Measurements from ENCODE around the gene NFIX. TPM values are rescaled to one million over a fixed set of nuclear protein-coding genes. Genes with fewer than 3 reads are reported as not detected.

The NFIX gene
- total and polyA plus RNA-seq, 7 donors, result 22.2 to 347 (median 220) TPM

- no peak overlapping the region for H3K27ac ChIP-seq
- intact Hi-C loops (cut with DNase I), result no loop called here
- H3K36me3 ChIP-seq (ENCODE audit: insufficient read depth in 1 of 2, low read depth in 1 of 2), result peaks cover 0 to 7% of the 10 kb centered on the region in 2 donors
- H3K27me3 ChIP-seq (ENCODE audit: insufficient read depth in 3 of 3, low read length in 2 of 3), result no peaks in the 10 kb centered on the region
- H3K4me3 ChIP-seq, result no peak overlapping the region
- DNase-seq (no peak), ATAC-seq (no peak)
- TF ChIP-seq, protein P1, sequence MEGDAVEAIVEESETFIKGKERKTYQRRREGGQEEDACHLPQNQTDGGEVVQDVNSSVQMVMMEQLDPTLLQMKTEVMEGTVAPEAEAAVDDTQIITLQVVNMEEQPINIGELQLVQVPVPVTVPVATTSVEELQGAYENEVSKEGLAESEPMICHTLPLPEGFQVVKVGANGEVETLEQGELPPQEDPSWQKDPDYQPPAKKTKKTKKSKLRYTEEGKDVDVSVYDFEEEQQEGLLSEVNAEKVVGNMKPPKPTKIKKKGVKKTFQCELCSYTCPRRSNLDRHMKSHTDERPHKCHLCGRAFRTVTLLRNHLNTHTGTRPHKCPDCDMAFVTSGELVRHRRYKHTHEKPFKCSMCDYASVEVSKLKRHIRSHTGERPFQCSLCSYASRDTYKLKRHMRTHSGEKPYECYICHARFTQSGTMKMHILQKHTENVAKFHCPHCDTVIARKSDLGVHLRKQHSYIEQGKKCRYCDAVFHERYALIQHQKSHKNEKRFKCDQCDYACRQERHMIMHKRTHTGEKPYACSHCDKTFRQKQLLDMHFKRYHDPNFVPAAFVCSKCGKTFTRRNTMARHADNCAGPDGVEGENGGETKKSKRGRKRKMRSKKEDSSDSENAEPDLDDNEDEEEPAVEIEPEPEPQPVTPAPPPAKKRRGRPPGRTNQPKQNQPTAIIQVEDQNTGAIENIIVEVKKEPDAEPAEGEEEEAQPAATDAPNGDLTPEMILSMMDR (IDR thresholded peaks at IDR 0.05), result no peak
- H3K4me1 ChIP-seq, result peaks cover 13% of the 10 kb centered on the region
- no peaks in the 10 kb centered on the region for H3K9me3 ChIP-seq
- WGBS, 3 donors, result 87 to 92% (median 89%) methylated on average over 20 of the region's 20 CpGs
Observed at GRCh38 chr19:13122980-13123957, 128.0 kb downstream of the NFIX start.

GRCh38 chr19:13127051-13127450 lies 131.8 kb downstream of the NFIX start:
- ATAC-seq (no peak), DNase-seq (no peak)
- Histone ChIP-seq H3K36me3 (ENCODE audit: insufficient read depth in 1 of 2, low read depth in 1 of 2) (peaks cover 0 to 7% of the 10 kb centered on the region in 2 donors), H3K27ac (no peak overlapping the region), H3K4me1 (no peaks in the 10 kb centered on the region), H3K9me3 (no peaks in the 10 kb centered on the region), H3K27me3 (ENCODE audit: insufficient read depth in 3 of 3, low read length in 2 of 3) (no peaks in the 10 kb centered on the region), H3K4me3 (no peak overlapping the region)
- WGBS, 3 donors, result 76 to 91% (median 82%) methylated on average over 8 to 9 of the region's 9 CpGs
- TF ChIP-seq, protein P1 (IDR thresholded peaks at IDR 0.05), result no peak
- intact Hi-C loops (cut with DNase I), result no loop called here

- DNase-seq (no peak), ATAC-seq (no peak)
- TF ChIP-seq, protein P1 (IDR thresholded peaks at IDR 0.05), result no peak
- 80 to 91% (median 83%) methylated on average over 6 of the region's 6 CpGs for WGBS, 3 donors
- H3K4me3 ChIP-seq, result no peak overlapping the region
- H3K36me3 ChIP-seq (ENCODE audit: insufficient read depth in 1 of 2, low read depth in 1 of 2), result peaks cover 0 to 7% of the 10 kb centered on the region in 2 donors
- H3K9me3 ChIP-seq, result no peaks in the 10 kb centered on the region
- no peak overlapping the region for H3K27ac ChIP-seq
- no peaks in the 10 kb centered on the region for H3K27me3 ChIP-seq (ENCODE audit: insufficient read depth in 3 of 3, low read length in 2 of 3)
- no peaks in the 10 kb centered on the region for H3K4me1 ChIP-seq
- intact Hi-C loops (cut with DNase I), result no loop called here
Observed at GRCh38 chr19:13127811-13128575, 132.7 kb downstream of the NFIX start.

DNA sequence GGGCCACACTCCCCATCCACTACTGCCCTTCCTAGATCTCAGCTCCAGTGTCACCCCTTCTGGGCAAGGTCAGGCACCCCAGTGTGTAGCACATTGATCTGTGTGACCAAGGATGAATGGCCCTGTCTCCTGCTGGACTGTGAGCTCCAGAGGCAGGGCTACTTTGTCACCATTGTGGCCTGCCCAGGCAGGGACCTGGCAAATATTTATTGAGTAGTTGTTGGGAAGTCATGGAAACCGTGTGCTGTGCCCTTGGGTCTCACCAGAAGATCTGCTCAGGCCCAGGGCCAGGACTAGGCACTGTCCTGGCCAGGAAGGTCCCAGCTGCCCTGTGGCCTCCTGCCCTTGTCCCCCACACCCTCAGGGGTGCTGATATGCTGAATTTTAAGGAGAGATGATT lies 133.3 kb downstream of the NFIX start:
- no peak overlapping the region for H3K27ac ChIP-seq
- TF ChIP-seq, protein P1 (IDR thresholded peaks at IDR 0.05), result no peak
- ATAC-seq, result no peak
- intact Hi-C loops (cut with DNase I), result no loop called here
- H3K36me3 ChIP-seq (ENCODE audit: insufficient read depth in 1 of 2, low read depth in 1 of 2), result peaks cover 0 to 7% of the 10 kb centered on the region in 2 donors
- H3K9me3 ChIP-seq, result no peaks in the 10 kb centered on the region
- DNase-seq, result no peak
- H3K4me1 ChIP-seq, result no peaks in the 10 kb centered on the region
- H3K27me3 ChIP-seq (ENCODE audit: insufficient read depth in 3 of 3, low read length in 2 of 3), result no peaks in the 10 kb centered on the region
- WGBS, 3 donors, result 40 to 57% (median 44%) methylated on average over 1 of the region's 1 CpG
- H3K4me3 ChIP-seq, result no peak overlapping the region

All from psoas muscle (tissue), 8 donors.